PC-3 (cell line): ENCODE measurements around the gene DGAT2. TPM values are rescaled to one million over a fixed set of nuclear protein-coding genes. Genes with fewer than 3 reads are reported as not detected.

ENCODE experiments used
- ATAC-seq: fragments of 200-7000 bp; cut with Tn5 transposase; 2 replicates; pipeline ENCODE4 v1.9.1; 2020; ENCODE audit warnings: mild to moderate bottlenecking, moderate library complexity
- BruUV-seq: library from RNA; stranded (reverse); fragments of 400-500 nt; replicated peaks from 2 replicates; lab custom pipeline; 2021; lab: Mats Ljungman, UMichigan
- CTCF ChIA-PET: fragments of 300-600 bp; sonication (Branson Sonifier 250); formaldehyde crosslinking; loops from one replicate; lab custom pipeline; 2022; ENCODE audit warnings: antibody characterized with exemption; lab: Charles Lee
- POLR2A ChIA-PET: fragments of 300-600 bp; sonication (Branson Sonifier 250); formaldehyde crosslinking; loops from one replicate; lab custom pipeline; 2022; ENCODE audit warnings: antibody characterized with exemption; ENCODE audit not compliant: unreplicated experiment; lab: Charles Lee
- DNase-seq: peaks from one replicate; pipeline ENCODE4 v3.0.0-alpha.2; 2015
- H2AFZ ChIP-seq: fragments of 300-600 bp; sonication (generic); 2 replicates; pipeline ENCODE4 v1.6.0; 2016; ENCODE audit warnings: antibody characterized with exemption, low read length
- H3F3A ChIP-seq: fragments of 300-600 bp; sonication (generic); one replicate; pipeline ENCODE4 v1.6.0; 2017; ENCODE audit warnings: antibody characterized with exemption, low read length, control low read depth, mild to moderate bottlenecking; ENCODE audit not compliant: unreplicated experiment
- H3K27ac ChIP-seq: fragments of 300-600 bp; sonication (generic); 2 replicates; pipeline ENCODE4 v1.5.1; 2016; ENCODE audit warnings: mild to moderate bottlenecking, low read length
- H3K27me3 ChIP-seq: fragments of 300-600 bp; sonication (generic); 2 replicates; pipeline ENCODE4 v1.6.1; 2016; ENCODE audit warnings: low read length, mixed read lengths
- H3K36me3 ChIP-seq: fragments of 300-600 bp; sonication (generic); 2 replicates; pipeline ENCODE4 v1.6.1; 2016; ENCODE audit warnings: low read depth, mixed run types, low read length, mixed read lengths
- H3K4me1 ChIP-seq: fragments of 300-600 bp; sonication (generic); 2 replicates; pipeline ENCODE4 v1.5.1; 2016; ENCODE audit warnings: low read length; ENCODE audit not compliant: insufficient read depth
- H3K4me2 ChIP-seq: fragments of 300-600 bp; sonication (generic); 2 replicates; pipeline ENCODE4 v1.6.0; 2016; ENCODE audit warnings: low read length
- H3K4me3 ChIP-seq: fragments of 300-600 bp; sonication (generic); 2 replicates; pipeline ENCODE4 v1.5.1; 2016; ENCODE audit warnings: mild to moderate bottlenecking, low read length, mixed read lengths
- H3K79me2 ChIP-seq: fragments of 300-600 bp; sonication (generic); 2 replicates; pipeline ENCODE4 v1.6.1; 2017; ENCODE audit warnings: low read length, mixed read lengths
- H3K9ac ChIP-seq: fragments of 300-600 bp; sonication (generic); 2 replicates; pipeline ENCODE4 v1.6.0; 2016; ENCODE audit warnings: mild to moderate bottlenecking, low read length
- H3K9me2 ChIP-seq: fragments of 300-600 bp; sonication (generic); replicated peaks from 2 replicates; pipeline ENCODE4 v1.6.1; 2016; ENCODE audit warnings: mixed run types, low read length, mixed read lengths
- H3K9me3 ChIP-seq: fragments of 300-600 bp; sonication (generic); 2 replicates; pipeline ENCODE4 v1.6.1; 2016; ENCODE audit warnings: low read length, mixed read lengths
- H4K20me1 ChIP-seq: fragments of 300-600 bp; sonication (generic); 2 replicates; pipeline ENCODE4 v1.6.1; 2016; ENCODE audit warnings: low read length, mixed read lengths
- CTCF ChIP-seq: fragments of 300-600 bp; sonication (generic); conservative IDR thresholded peaks from 2 replicates; pipeline ENCODE4 v1.5.1; 2017; ENCODE audit warnings: antibody characterized with exemption, low read depth, mild to moderate bottlenecking, low read length
- EZH2 ChIP-seq: fragments of 300-600 bp; sonication (generic); IDR thresholded peaks from one replicate; pipeline ENCODE4 v1.6.1; 2017; ENCODE audit warnings: antibody characterized with exemption, mild to moderate bottlenecking, low read length; ENCODE audit not compliant: unreplicated experiment
- EZH2phosphoT487 ChIP-seq: fragments of 300-600 bp; sonication (generic); IDR thresholded peaks from 2 replicates; pipeline ENCODE4 v1.6.1; 2018; ENCODE audit warnings: mild to moderate bottlenecking, antibody characterized with exemption, low read length, borderline replicate concordance
- intact Hi-C: fragments of 100-400 bp; cut with micrococcal nuclease; formaldehyde crosslinking; loops from 2 replicates; pipeline ENCODE4 v1.9.0; 2023
- total RNA-seq: library from RNA; depleted of rRNA; stranded (reverse); fragments of >200 nt; gene quantifications from 2 replicates; pipeline ENCODE4 v1.2.3, GENCODE V29; 2014

DGAT2 gene
- total RNA-seq, 1 experiment from 2014 or later: 14.3 TPM

- Histone ChIP-seq H3K9me2 (no peaks in the 10 kb centered on the region), H3K27me3 (no peaks in the 10 kb centered on the region), H3K79me2 (peaks cover 14% of the 10 kb centered on the region), H3K9me3 (no peaks in the 10 kb centered on the region), H3K4me3 (no peak overlapping the region), H3K36me3 (no peaks in the 10 kb centered on the region), H4K20me1 (no peaks in the 10 kb centered on the region), H3F3A (no peaks in the 10 kb centered on the region), H3K27ac (no peak overlapping the region), H3K9ac (no peak overlapping the region), H2AFZ (no peak overlapping the region), H3K4me1 (peaks cover 38% of the 10 kb centered on the region), H3K4me2 (no peak overlapping the region)
- DNase-seq (no peak), ATAC-seq (no peak)
- CTCF ChIA-PET: interaction anchor here (0.6 kb wide), 1 partner anchor 42 kb away, joined by 5 read pairs; no protein-coding TSS in a partner anchor
- no TSS peak for BruUV-seq
- TF ChIP-seq EZH2phosphoT487: no peak
- TF ChIP-seq CTCF: no peak
- TF ChIP-seq EZH2: no peak
- POLR2A ChIA-PET: no interaction called here
- intact Hi-C loops: no loop called here
Measured at GRCh38 chr11:75765116-75765515, 3.5 kb upstream of the DGAT2 start.

GRCh38 chr11:75766443-75767227 lies 1.9 kb upstream of the DGAT2 start:
- ChIA-PET POLR2A (interaction anchor here (0.6 kb wide), 1 partner anchor 380 kb away, joined by 4 read pairs; no protein-coding TSS in a partner anchor), CTCF (no interaction called here)
- TF ChIP-seq EZH2 (no peak), CTCF (no peak), EZH2phosphoT487 (no peak)
- Histone ChIP-seq H3K79me2 (peaks cover 26% of the 10 kb centered on the region), H3K4me1 (peaks cover 38% of the 10 kb centered on the region), H3K9me3 (no peaks in the 10 kb centered on the region), H3K27ac (no peak overlapping the region), H3K27me3 (no peaks in the 10 kb centered on the region), H3K4me3 (no peak overlapping the region), H3K4me2 (no peak overlapping the region), H3K9me2 (no peaks in the 10 kb centered on the region), H4K20me1 (no peaks in the 10 kb centered on the region), H3F3A (no peaks in the 10 kb centered on the region), H3K9ac (no peak overlapping the region), H3K36me3 (no peaks in the 10 kb centered on the region), H2AFZ (no peak overlapping the region)
- intact Hi-C loops: no loop called here
- DNase-seq (no peak), ATAC-seq (no peak)
- BruUV-seq: no TSS peak

GRCh38 chr11:75767228-75767572 lies 1.4 kb upstream of the DGAT2 start:
- ATAC-seq (no peak), DNase-seq (no peak)
- no peaks in the 10 kb centered on the region for H3K27me3 ChIP-seq
- H3K4me2 ChIP-seq: no peak overlapping the region
- H3K9me3 ChIP-seq: no peaks in the 10 kb centered on the region
- no peaks in the 10 kb centered on the region for H3K9me2 ChIP-seq
- no peak overlapping the region for H2AFZ ChIP-seq
- H3K27ac ChIP-seq: no peak overlapping the region
- TF ChIP-seq EZH2phosphoT487: no peak
- no peak for TF ChIP-seq CTCF
- TF ChIP-seq EZH2: no peak
- intact Hi-C loops: no loop called here
- ChIA-PET POLR2A (interaction anchor here (0.6 kb wide), 1 partner anchor 380 kb away, joined by 4 read pairs; no protein-coding TSS in a partner anchor), CTCF (no interaction called here)
- H3K9ac ChIP-seq: no peak overlapping the region
- H3K4me1 ChIP-seq: peaks cover 42% of the 10 kb centered on the region
- no peak overlapping the region for H3K4me3 ChIP-seq
- no peaks in the 10 kb centered on the region for H4K20me1 ChIP-seq
- BruUV-seq: no TSS peak
- no peaks in the 10 kb centered on the region for H3F3A ChIP-seq
- H3K36me3 ChIP-seq: no peaks in the 10 kb centered on the region
- peaks cover 26% of the 10 kb centered on the region for H3K79me2 ChIP-seq
